ENCODE results near the gene RRAGB.

DNA sequence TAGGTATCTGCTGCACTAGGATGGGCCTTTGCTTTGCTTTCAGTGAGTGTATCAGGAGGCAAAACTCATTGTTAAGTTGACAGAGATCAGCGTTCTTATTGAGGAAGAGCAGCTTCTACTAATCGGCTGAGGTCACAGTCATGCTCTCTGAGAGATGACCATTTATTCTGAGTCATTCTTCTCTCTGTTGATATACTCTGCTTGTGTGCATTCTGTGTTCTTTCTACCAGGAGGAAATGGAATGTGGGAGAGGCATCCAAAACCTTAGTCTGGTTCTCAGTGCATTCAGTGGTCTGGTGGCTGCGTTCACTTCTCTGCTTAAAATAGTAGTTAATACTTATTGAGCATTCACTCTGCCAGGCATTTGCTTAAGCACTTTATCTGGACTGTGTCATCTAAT, 66.2 kb downstream of the RRAGB start:
- TF ChIP-seq, protein P1, sequence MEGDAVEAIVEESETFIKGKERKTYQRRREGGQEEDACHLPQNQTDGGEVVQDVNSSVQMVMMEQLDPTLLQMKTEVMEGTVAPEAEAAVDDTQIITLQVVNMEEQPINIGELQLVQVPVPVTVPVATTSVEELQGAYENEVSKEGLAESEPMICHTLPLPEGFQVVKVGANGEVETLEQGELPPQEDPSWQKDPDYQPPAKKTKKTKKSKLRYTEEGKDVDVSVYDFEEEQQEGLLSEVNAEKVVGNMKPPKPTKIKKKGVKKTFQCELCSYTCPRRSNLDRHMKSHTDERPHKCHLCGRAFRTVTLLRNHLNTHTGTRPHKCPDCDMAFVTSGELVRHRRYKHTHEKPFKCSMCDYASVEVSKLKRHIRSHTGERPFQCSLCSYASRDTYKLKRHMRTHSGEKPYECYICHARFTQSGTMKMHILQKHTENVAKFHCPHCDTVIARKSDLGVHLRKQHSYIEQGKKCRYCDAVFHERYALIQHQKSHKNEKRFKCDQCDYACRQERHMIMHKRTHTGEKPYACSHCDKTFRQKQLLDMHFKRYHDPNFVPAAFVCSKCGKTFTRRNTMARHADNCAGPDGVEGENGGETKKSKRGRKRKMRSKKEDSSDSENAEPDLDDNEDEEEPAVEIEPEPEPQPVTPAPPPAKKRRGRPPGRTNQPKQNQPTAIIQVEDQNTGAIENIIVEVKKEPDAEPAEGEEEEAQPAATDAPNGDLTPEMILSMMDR (IDR thresholded peaks at IDR 0.05): no peak
- TF ChIP-seq EZH2phosphoT487 (IDR thresholded peaks at IDR 0.05): no peak
- TF ChIP-seq EZH2 (IDR thresholded peaks at IDR 0.05): no peak
